Fibroblast of lung (primary cell): ENCODE measurements around the gene SMIM12. TPM values are rescaled to one million over a fixed set of nuclear protein-coding genes. Genes with fewer than 3 reads are reported as not detected.
A peak's percentile ranks its signal among the peaks of the same experiment; 100 is the strongest.

ENCODE experiments used
- DNase-seq, 2 donors: peaks; one replicate each; pipeline versions ENCODE4 v3.0.0 to v3.0.0-alpha.2; 2010; ENCODE audit warnings: low read depth in 2 of 2
- H2AFZ ChIP-seq: 2 replicates; pipeline ENCODE4 v1.5.1; 2012; ENCODE audit warnings: low read length, control low read depth, inconsistent platforms
- H3K27ac ChIP-seq: 2 replicates; pipeline ENCODE4 v1.5.1; 2011; ENCODE audit warnings: low read length, control low read depth; ENCODE audit not compliant: insufficient read depth
- H3K27me3 ChIP-seq: 2 replicates; pipeline ENCODE4 v1.5.1; 2011; ENCODE audit warnings: mild to moderate bottlenecking, low read length; ENCODE audit not compliant: control insufficient read depth, insufficient read depth
- H3K36me3 ChIP-seq: 2 replicates; pipeline ENCODE4 v1.5.1; 2011; ENCODE audit warnings: low read length; ENCODE audit not compliant: control insufficient read depth, insufficient read depth
- H3K4me1 ChIP-seq: 2 replicates; pipeline ENCODE4 v1.5.1; 2011; ENCODE audit warnings: low read length; ENCODE audit not compliant: control insufficient read depth, insufficient read depth; ENCODE audit errors: extremely low read depth
- H3K4me2 ChIP-seq: 2 replicates; pipeline ENCODE4 v1.5.1; 2011; ENCODE audit warnings: low read length, control low read depth; ENCODE audit not compliant: insufficient read depth; ENCODE audit errors: extremely low read depth
- H3K4me3 ChIP-seq, 4 experiments: fragments of 200-600 bp in 1 of 4; sonication (generic) in 1 of 4; replicated peaks in 1 of 4; 2 replicates each; pipeline ENCODE4 v1.5.1; 2011 to 2016; ENCODE audit warnings: low read length in 4 of 4, low read depth in 3 of 4, mild to moderate bottlenecking in 3 of 4, control low read depth in 2 of 4, inconsistent platforms in 1 of 4, mixed read lengths in 1 of 4; ENCODE audit not compliant: insufficient read depth in 1 of 4; ENCODE audit errors: control extremely low read depth in 1 of 4
- H3K79me2 ChIP-seq: 2 replicates; pipeline ENCODE4 v1.5.1; 2012; ENCODE audit warnings: mild to moderate bottlenecking, low read length, inconsistent platforms; ENCODE audit not compliant: control insufficient read depth, insufficient read depth
- H3K9ac ChIP-seq: 2 replicates; pipeline ENCODE4 v1.5.1; 2011; ENCODE audit warnings: mild to moderate bottlenecking, low read length, control low read depth; ENCODE audit not compliant: insufficient read depth
- H3K9me3 ChIP-seq: 2 replicates; pipeline ENCODE4 v1.5.1; 2012; ENCODE audit warnings: low read depth, low read length; ENCODE audit not compliant: control insufficient read depth, insufficient read depth
- H4K20me1 ChIP-seq: 2 replicates; pipeline ENCODE4 v1.5.1; 2011; ENCODE audit warnings: low read length; ENCODE audit not compliant: control insufficient read depth, insufficient read depth; ENCODE audit errors: extremely low read depth
- EZH2 ChIP-seq: IDR thresholded peaks from 2 replicates; pipeline ENCODE4 v1.5.1; 2012; ENCODE audit warnings: low read length, control low read depth, mild to moderate bottlenecking; ENCODE audit errors: missing control alignments
- polyA minus RNA-seq: library from RNA; depleted of rRNA, polyadenylated mRNA; stranded (reverse); fragments of >200 nt; gene quantifications from 2 replicates; pipeline ENCODE4 v1.2.3, GENCODE V29; 2011; ENCODE audit warnings: low replicate concordance
- polyA plus RNA-seq, 2 donors: library from polyadenylated mRNA; depleted of rRNA in 1 of 2; stranded (reverse) in 1 of 2; unstranded in 1 of 2; fragments of >200 nt; gene quantifications; 2 replicates each; pipeline ENCODE4 v1.2.1, GENCODE V29; 2011 to 2012; ENCODE audit warnings: missing spikeins in 1 of 2
- total RNA-seq: library from RNA; depleted of rRNA; stranded (reverse); fragments of >200 nt; gene quantifications from 2 replicates; pipeline ENCODE4 v1.2.1, GENCODE V29; 2014
- TF ChIP-seq, protein P1 (sequence below), 2 donors: IDR thresholded peaks in 1 of 2; conservative IDR thresholded peaks in 1 of 2; 1 replicate in 1 of 2; 2 replicates in 1 of 2; pipeline ENCODE4 v1.5.1; 2011 to 2012; ENCODE audit warnings: low read length in 2 of 2, control low read depth in 1 of 2, inconsistent platforms in 1 of 2, low read depth in 1 of 2, mild to moderate bottlenecking in 1 of 2

Gene SMIM12, protein sequence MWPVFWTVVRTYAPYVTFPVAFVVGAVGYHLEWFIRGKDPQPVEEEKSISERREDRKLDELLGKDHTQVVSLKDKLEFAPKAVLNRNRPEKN
- 14.4 and 18.2 TPM in 2 replicates for total RNA-seq
- 59.7 and 66.0 TPM in 2 replicates for polyA plus RNA-seq
- polyA plus RNA-seq (2012) = 46.1 and 54.2 TPM in 2 replicates
- polyA minus RNA-seq = 30.2 and 42.5 TPM in 2 replicates

DNA sequence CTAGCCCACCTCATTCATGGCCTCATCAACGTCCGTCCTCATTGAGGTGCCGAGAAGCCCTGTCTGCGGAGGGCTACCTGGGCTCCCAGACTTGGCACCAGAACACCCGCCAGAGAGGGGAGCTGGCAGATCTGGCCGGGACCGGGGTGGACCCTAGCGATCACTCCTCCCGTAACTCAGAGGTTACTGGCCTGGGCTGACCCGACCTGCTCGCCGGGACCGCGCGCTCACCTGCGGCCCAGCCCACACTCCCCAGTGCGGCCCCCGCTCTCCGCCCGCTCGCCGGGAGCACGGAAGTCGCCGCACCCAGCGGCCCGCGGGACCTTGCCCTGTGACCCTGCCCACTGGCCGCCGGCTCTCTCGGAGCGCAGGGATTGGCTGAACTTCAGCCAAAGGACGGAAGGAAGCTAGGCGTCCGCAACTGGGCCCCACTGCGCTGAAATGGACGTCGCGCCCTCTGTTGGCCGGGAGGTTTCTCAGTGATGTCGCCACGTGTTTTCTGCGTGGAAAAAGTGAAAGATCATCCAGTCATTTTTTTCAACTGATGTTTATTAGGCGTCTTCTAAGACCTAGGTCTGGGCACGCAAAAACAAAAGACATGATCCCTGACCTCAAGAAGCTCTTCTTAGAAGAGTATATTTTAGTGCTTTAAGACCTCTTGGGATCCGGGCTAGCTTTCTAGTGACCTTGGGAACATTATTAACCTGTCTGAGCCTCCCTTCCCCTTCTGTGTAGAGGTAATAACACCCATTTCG, at the start of gene SMIM12:
SMIM12 (minus strand) TSS at position 304 of the 755 bp plus-strand sequence. CDS start 3,772 bp downstream, outside the sequence.
- peak within 1 kb of the TSS; percentile 84 to 98 (median 93) for H3K4me3 ChIP-seq
- H3K27me3 ChIP-seq = peaks cover 2% of the 10 kb centered on the region
- H2AFZ ChIP-seq = peak within 1 kb of the TSS; percentile 79
- peak; percentile 91 to 95 for DNase-seq
- peaks cover 2% of the 10 kb centered on the region for H3K36me3 ChIP-seq
- peak within 1 kb of the TSS; percentile 96 for H3K27ac ChIP-seq
- H4K20me1 ChIP-seq = no peaks in the 10 kb centered on the region
- peak within 1 kb of the TSS; percentile 90 for H3K9ac ChIP-seq
- no peaks in the 10 kb centered on the region for H3K9me3 ChIP-seq
- TF ChIP-seq, protein P1, sequence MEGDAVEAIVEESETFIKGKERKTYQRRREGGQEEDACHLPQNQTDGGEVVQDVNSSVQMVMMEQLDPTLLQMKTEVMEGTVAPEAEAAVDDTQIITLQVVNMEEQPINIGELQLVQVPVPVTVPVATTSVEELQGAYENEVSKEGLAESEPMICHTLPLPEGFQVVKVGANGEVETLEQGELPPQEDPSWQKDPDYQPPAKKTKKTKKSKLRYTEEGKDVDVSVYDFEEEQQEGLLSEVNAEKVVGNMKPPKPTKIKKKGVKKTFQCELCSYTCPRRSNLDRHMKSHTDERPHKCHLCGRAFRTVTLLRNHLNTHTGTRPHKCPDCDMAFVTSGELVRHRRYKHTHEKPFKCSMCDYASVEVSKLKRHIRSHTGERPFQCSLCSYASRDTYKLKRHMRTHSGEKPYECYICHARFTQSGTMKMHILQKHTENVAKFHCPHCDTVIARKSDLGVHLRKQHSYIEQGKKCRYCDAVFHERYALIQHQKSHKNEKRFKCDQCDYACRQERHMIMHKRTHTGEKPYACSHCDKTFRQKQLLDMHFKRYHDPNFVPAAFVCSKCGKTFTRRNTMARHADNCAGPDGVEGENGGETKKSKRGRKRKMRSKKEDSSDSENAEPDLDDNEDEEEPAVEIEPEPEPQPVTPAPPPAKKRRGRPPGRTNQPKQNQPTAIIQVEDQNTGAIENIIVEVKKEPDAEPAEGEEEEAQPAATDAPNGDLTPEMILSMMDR (conservative IDR thresholded peaks at IDR 0.05 in 1 of 2, IDR thresholded peaks at IDR 0.05 in 1 of 2; ENCODE audit: low read depth in 1 of 2, low read length in 2 of 2) = peak; percentile 84 to 86
- TF ChIP-seq EZH2 = no peak
- H3K4me1 ChIP-seq = peaks cover 7% of the 10 kb centered on the region
- peaks cover 35% of the 10 kb centered on the region for H3K79me2 ChIP-seq
- peak within 1 kb of the TSS; percentile 89 for H3K4me2 ChIP-seq

DNA sequence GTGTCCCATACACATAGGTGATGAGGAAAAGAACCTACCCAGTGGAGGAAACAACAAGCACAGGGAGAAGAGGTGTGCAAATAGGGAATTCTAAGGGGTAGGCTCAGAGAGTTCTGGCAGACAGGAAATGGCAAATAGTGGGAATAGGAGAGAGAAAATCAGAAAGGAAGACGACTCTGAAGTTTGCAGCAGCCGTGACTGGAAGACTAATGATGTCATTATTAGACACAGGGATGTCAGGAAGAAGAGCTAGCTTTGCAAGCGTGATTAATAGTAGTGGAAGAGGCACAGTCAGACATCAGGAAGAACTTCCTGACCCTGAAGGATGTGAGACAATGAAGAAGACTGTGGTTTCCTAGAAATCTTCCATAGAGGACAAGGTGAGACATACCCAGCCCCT, 48.8 kb upstream of the SMIM12 start:
- H3K27me3 ChIP-seq = no peaks in the 10 kb centered on the region
- no peaks in the 10 kb centered on the region for H3K4me1 ChIP-seq
- H3K4me3 ChIP-seq = no peak overlapping the region
- no peaks in the 10 kb centered on the region for H4K20me1 ChIP-seq
- no peak overlapping the region for H2AFZ ChIP-seq
- TF ChIP-seq, protein P1 (conservative IDR thresholded peaks at IDR 0.05 in 1 of 2, IDR thresholded peaks at IDR 0.05 in 1 of 2; ENCODE audit: low read depth in 1 of 2, low read length in 2 of 2) = no peak
- no peak for TF ChIP-seq EZH2
- no peaks in the 10 kb centered on the region for H3K36me3 ChIP-seq
- no peak overlapping the region for H3K9ac ChIP-seq
- no peak for DNase-seq
- no peaks in the 10 kb centered on the region for H3K79me2 ChIP-seq
- no peak overlapping the region for H3K4me2 ChIP-seq
- no peak overlapping the region for H3K27ac ChIP-seq
- no peaks in the 10 kb centered on the region for H3K9me3 ChIP-seq

DNA sequence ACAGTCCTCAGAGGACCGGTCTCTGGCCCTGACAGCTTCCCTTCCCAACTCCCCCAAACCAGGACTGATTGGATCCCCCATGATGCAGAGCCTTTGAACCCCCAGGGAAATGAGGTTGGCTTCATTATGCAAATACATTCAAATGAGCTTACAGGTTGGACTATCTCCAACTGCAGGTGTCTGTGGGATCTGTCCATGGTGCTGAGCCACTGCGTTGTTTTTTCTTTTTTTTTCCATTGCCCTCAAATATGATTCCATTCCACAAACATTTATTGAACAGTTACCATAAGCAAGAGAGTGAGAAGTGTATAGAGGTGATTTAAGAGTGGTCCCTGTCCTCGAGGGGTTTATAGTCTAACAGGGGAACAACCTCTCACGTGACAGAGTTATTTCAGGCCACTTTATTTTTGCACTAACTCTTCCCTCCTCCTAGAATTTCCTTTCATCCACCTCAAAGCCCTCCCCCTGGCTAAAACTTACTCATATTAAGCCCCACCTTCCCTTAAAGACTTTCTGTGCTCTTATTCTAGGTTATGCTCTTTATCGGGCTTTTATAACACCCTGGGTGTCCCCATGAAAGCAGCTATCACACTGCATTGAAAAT, 48.0 kb upstream of the SMIM12 start:
- Histone ChIP-seq H3K4me3 (no peak overlapping the region), H3K27me3 (no peaks in the 10 kb centered on the region), H3K9me3 (no peaks in the 10 kb centered on the region), H3K9ac (no peak overlapping the region), H4K20me1 (no peaks in the 10 kb centered on the region), H3K79me2 (no peaks in the 10 kb centered on the region), H2AFZ (no peak overlapping the region), H3K36me3 (no peaks in the 10 kb centered on the region), H3K27ac (no peak overlapping the region), H3K4me1 (no peaks in the 10 kb centered on the region), H3K4me2 (no peak overlapping the region)
- no peak for DNase-seq
- no peak for TF ChIP-seq EZH2
- TF ChIP-seq, protein P1 (conservative IDR thresholded peaks at IDR 0.05 in 1 of 2, IDR thresholded peaks at IDR 0.05 in 1 of 2; ENCODE audit: low read depth in 1 of 2, low read length in 2 of 2) = no peak
